Parathyroid adenoma (tissue), 2 donors: Measurements from ENCODE around the gene CDH5.

Experiments
- H2AFZ ChIP-seq: fragments of 300-600 bp; sonication (generic); one replicate; pipeline ENCODE4 v1.7.0; 2017; ENCODE audit warnings: antibody characterized with exemption, mild to moderate bottlenecking
- H3K27ac ChIP-seq: fragments of 300-600 bp; sonication (generic); one replicate; pipeline ENCODE4 v1.7.0; 2017
- H3K27me3 ChIP-seq: fragments of 300-600 bp; sonication (generic); one replicate; pipeline ENCODE4 v1.7.0; 2017; ENCODE audit warnings: low read length; ENCODE audit not compliant: control insufficient read depth, insufficient read depth
- H3K36me3 ChIP-seq: fragments of 300-600 bp; sonication (generic); one replicate; pipeline ENCODE4 v1.7.0; 2017; ENCODE audit warnings: low read length; ENCODE audit not compliant: control insufficient read depth, insufficient read depth
- H3K4me1 ChIP-seq: fragments of 300-600 bp; sonication (generic); one replicate; pipeline ENCODE4 v1.7.0; 2017; ENCODE audit warnings: control low read depth
- H3K4me2 ChIP-seq: fragments of 300-600 bp; sonication (generic); one replicate; pipeline ENCODE4 v1.7.0; 2017; ENCODE audit warnings: low read length
- H3K4me3 ChIP-seq: fragments of 300-600 bp; sonication (generic); one replicate; pipeline ENCODE4 v1.7.0; 2017; ENCODE audit warnings: low read depth, low read length
- H3K79me2 ChIP-seq: fragments of 300-600 bp; sonication (generic); one replicate; pipeline ENCODE4 v1.7.0; 2017; ENCODE audit warnings: control low read depth
- H3K9ac ChIP-seq: fragments of 300-600 bp; sonication (generic); one replicate; pipeline ENCODE4 v1.7.0; 2017; ENCODE audit warnings: mild to moderate bottlenecking
- H3K9me3 ChIP-seq: fragments of 300-600 bp; sonication (generic); one replicate; pipeline ENCODE4 v1.7.0; 2017; ENCODE audit warnings: low read length; ENCODE audit not compliant: control insufficient read depth
- TF ChIP-seq, protein P1 (sequence below): fragments of 300-600 bp; sonication (generic); IDR thresholded peaks from one replicate; pipeline ENCODE4 v1.7.0; 2017; ENCODE audit warnings: antibody characterized with exemption, mild to moderate bottlenecking
- donor health status: primary hyperparathyroidism.

CDH5 gene

DNA sequence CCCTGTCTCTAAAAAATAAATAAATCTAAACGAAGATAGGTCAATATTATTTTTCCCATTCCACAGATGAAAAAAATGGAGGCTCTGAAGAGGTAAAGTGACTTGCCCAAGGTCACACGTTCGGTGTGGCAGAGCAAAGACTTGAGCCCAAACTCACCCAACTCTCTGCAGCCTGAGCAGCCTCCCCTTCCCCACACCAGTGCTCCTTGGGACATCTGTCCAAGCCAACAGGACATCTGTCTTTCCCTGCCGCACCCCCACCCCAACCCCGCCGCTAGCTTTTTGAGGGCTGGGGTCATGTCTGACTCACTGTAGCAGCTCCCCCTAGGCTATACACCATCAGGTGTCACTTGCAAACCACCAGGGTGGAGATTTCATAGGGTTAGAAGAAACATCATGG is 55.4 kb downstream of the CDH5 start:
- no peaks in the 10 kb centered on the region for H3K36me3 ChIP-seq
- H3K27me3 ChIP-seq = no peaks in the 10 kb centered on the region
- TF ChIP-seq, protein P1, sequence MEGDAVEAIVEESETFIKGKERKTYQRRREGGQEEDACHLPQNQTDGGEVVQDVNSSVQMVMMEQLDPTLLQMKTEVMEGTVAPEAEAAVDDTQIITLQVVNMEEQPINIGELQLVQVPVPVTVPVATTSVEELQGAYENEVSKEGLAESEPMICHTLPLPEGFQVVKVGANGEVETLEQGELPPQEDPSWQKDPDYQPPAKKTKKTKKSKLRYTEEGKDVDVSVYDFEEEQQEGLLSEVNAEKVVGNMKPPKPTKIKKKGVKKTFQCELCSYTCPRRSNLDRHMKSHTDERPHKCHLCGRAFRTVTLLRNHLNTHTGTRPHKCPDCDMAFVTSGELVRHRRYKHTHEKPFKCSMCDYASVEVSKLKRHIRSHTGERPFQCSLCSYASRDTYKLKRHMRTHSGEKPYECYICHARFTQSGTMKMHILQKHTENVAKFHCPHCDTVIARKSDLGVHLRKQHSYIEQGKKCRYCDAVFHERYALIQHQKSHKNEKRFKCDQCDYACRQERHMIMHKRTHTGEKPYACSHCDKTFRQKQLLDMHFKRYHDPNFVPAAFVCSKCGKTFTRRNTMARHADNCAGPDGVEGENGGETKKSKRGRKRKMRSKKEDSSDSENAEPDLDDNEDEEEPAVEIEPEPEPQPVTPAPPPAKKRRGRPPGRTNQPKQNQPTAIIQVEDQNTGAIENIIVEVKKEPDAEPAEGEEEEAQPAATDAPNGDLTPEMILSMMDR = no peak
- H3K79me2 ChIP-seq = no peaks in the 10 kb centered on the region
- peaks cover 6% of the 10 kb centered on the region for H3K4me1 ChIP-seq
- H3K27ac ChIP-seq = no peak overlapping the region
- H3K9me3 ChIP-seq = no peaks in the 10 kb centered on the region
- no peak overlapping the region for H3K9ac ChIP-seq
- no peak overlapping the region for H3K4me2 ChIP-seq
- no peak overlapping the region for H3K4me3 ChIP-seq
- H2AFZ ChIP-seq = no peak overlapping the region

DNA sequence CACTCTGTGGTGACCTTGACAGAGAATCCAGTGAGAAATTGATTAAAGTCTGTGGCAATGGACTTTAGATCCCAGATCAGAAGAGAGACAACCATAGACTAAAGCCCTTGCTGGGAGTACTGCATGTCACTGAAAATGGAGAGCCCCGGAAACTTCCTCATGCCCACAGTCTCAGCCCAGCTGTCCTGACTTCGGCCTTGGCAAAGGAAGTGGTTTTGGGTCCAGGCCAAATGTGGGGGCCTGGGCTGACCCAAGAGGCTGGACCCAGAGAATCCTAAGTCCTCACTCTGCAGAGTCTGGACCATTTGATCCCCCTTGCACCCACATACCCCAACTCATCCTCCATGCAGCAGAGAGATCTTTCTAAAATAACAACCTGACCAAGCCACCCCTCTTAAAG is 55.9 kb downstream of the CDH5 start:
- no peaks in the 10 kb centered on the region for H3K9me3 ChIP-seq
- TF ChIP-seq, protein P1 = no peak
- H2AFZ ChIP-seq = no peak overlapping the region
- H3K9ac ChIP-seq = no peak overlapping the region
- H3K4me3 ChIP-seq = no peak overlapping the region
- H3K79me2 ChIP-seq = no peaks in the 10 kb centered on the region
- H3K36me3 ChIP-seq = no peaks in the 10 kb centered on the region
- H3K27me3 ChIP-seq = no peaks in the 10 kb centered on the region
- peaks cover 6% of the 10 kb centered on the region for H3K4me1 ChIP-seq
- no peak overlapping the region for H3K27ac ChIP-seq
- H3K4me2 ChIP-seq = no peak overlapping the region

DNA sequence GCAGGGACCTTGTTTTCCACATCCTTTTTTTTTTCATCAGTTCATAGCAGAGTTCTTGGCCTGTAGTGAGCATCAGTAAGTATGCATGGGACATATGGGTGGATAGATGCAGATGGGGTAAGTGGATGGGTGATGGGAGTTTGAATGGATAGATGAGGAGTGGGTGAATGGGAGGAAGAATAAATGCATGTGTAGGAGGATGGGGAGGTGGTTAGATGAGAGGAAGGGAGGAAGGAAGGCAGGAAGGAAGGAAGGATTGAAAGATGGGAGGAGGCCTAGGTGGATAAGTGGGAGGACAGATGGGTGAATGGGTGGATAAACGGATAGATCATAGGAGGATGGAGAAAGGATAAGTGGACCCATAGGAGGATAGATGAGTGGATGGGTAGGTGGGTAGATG is 56.7 kb downstream of the CDH5 start:
- Histone ChIP-seq H2AFZ (no peak overlapping the region), H3K4me2 (no peak overlapping the region), H3K79me2 (no peaks in the 10 kb centered on the region), H3K9ac (no peak overlapping the region), H3K27me3 (no peaks in the 10 kb centered on the region), H3K9me3 (no peaks in the 10 kb centered on the region), H3K4me3 (no peak overlapping the region), H3K27ac (no peak overlapping the region), H3K4me1 (peaks cover 6% of the 10 kb centered on the region), H3K36me3 (no peaks in the 10 kb centered on the region)
- TF ChIP-seq, protein P1 = no peak

DNA sequence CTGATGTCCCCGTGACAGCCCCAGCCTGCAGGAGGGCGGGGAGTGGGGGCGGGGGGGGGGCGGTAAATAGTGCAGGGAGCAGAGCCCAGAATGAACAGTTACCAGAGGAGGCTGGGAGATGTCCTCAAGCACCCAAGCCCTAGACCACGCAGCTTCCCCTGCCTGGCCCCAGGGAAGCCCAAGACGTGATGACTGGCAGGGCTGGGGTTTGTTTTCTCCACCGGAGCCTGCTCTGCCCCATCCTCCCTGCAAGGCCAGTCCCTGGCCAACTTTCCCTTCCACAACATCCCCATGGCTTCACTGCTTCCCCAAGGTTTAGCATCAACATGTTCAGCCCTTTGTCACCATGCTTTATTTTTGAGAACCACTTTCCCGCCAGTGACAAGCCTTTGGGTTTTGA is 59.2 kb downstream of the CDH5 start:
- Histone ChIP-seq H3K4me1 (peaks cover 6% of the 10 kb centered on the region), H3K79me2 (no peaks in the 10 kb centered on the region), H3K9me3 (no peaks in the 10 kb centered on the region), H3K9ac (no peak overlapping the region), H2AFZ (no peak overlapping the region), H3K4me3 (no peak overlapping the region), H3K27me3 (no peaks in the 10 kb centered on the region), H3K36me3 (no peaks in the 10 kb centered on the region), H3K27ac (peak overlapping the region; percentile 19), H3K4me2 (no peak overlapping the region)
- TF ChIP-seq, protein P1 = no peak
